Liver (tissue), 9 donors: ENCODE results near the gene KIF26B. TPM values are rescaled to one million over a fixed set of nuclear protein-coding genes. Genes with fewer than 3 reads are reported as not detected.

Source experiments
- DNase-seq: peaks from one replicate; pipeline ENCODE4 v3.0.0-alpha.2; 2017; ENCODE audit warnings: low spot score
- H3K27ac ChIP-seq, 2 donors: one replicate each; pipeline ENCODE4 v1.7.0; 2013; ENCODE audit warnings: inconsistent platforms in 2 of 2, low read length in 2 of 2, control low read depth in 1 of 2, low read depth in 1 of 2, mild to moderate bottlenecking in 1 of 2
- H3K27me3 ChIP-seq, 4 donors: one replicate each; pipeline versions ENCODE4 v1.6.1 to v1.7.0; 2013; ENCODE audit warnings: low read length in 3 of 4, inconsistent platforms in 1 of 4, mild to moderate bottlenecking in 1 of 4, moderate library complexity in 1 of 4; ENCODE audit not compliant: control insufficient read depth in 4 of 4, insufficient read depth in 4 of 4
- H3K36me3 ChIP-seq, 4 donors: one replicate each; pipeline versions ENCODE4 v1.6.1 to v1.7.0; 2013; ENCODE audit warnings: low read length in 3 of 4, mild to moderate bottlenecking in 3 of 4, low read depth in 1 of 4, moderate library complexity in 1 of 4; ENCODE audit not compliant: control insufficient read depth in 4 of 4, insufficient read depth in 3 of 4
- H3K4me1 ChIP-seq, 4 donors: one replicate each; pipeline versions ENCODE4 v1.6.1 to v1.7.0; 2013; ENCODE audit warnings: low read length in 3 of 4, mild to moderate bottlenecking in 3 of 4, moderate library complexity in 1 of 4; ENCODE audit not compliant: control insufficient read depth in 4 of 4, insufficient read depth in 4 of 4
- H3K4me3 ChIP-seq, 3 donors: one replicate each; pipeline versions ENCODE4 v1.6.1 to v1.7.0; 2013; ENCODE audit warnings: low read length in 3 of 3, control low read depth in 1 of 3, low read depth in 1 of 3, mild to moderate bottlenecking in 1 of 3
- H3K9ac ChIP-seq, 2 donors: one replicate each; pipeline ENCODE4 v1.7.0; 2013; ENCODE audit warnings: low read length in 2 of 2, mild to moderate bottlenecking in 2 of 2, moderate library complexity in 2 of 2, control low read depth in 1 of 2, low read depth in 1 of 2
- H3K9me3 ChIP-seq, 4 donors: one replicate each; pipeline versions ENCODE4 v1.6.1 to v1.7.0; 2013; ENCODE audit warnings: low read length in 3 of 4; ENCODE audit not compliant: control insufficient read depth in 4 of 4
- ATF3 ChIP-seq: IDR thresholded peaks from 2 replicates; pipeline ENCODE4 v1.6.1; 2016; ENCODE audit warnings: antibody characterized with exemption
- EGR1 ChIP-seq, 2 donors: IDR thresholded peaks; 2 replicates each; pipeline ENCODE4 v1.6.1; 2016 to 2018; ENCODE audit warnings: antibody characterized with exemption in 2 of 2, low read depth in 2 of 2
- FOXA1 ChIP-seq: IDR thresholded peaks from 2 replicates; pipeline ENCODE4 v1.6.1; 2016; ENCODE audit warnings: antibody characterized with exemption
- FOXA2 ChIP-seq: IDR thresholded peaks from 2 replicates; pipeline ENCODE4 v1.6.1; 2016; ENCODE audit warnings: antibody characterized with exemption
- GABPA ChIP-seq, 2 donors: IDR thresholded peaks in 1 of 2; conservative IDR thresholded peaks in 1 of 2; 2 replicates each; pipeline ENCODE4 v1.6.1; 2016; ENCODE audit warnings: antibody characterized with exemption in 2 of 2, mild to moderate bottlenecking in 1 of 2, moderate library complexity in 1 of 2
- HNF4A ChIP-seq, 2 donors: conservative IDR thresholded peaks; 2 replicates each; pipeline ENCODE4 v1.6.1; 2016; ENCODE audit warnings: antibody characterized with exemption in 2 of 2, mild to moderate bottlenecking in 2 of 2
- HNF4G ChIP-seq: IDR thresholded peaks from 2 replicates; pipeline ENCODE4 v1.6.1; 2016; ENCODE audit warnings: antibody characterized with exemption
- JUND ChIP-seq, 2 donors: IDR thresholded peaks; 2 replicates each; pipeline ENCODE4 v1.6.1; 2016; ENCODE audit warnings: antibody characterized with exemption in 2 of 2
- NR2F2 ChIP-seq: IDR thresholded peaks from 2 replicates; pipeline ENCODE4 v1.6.1; 2016; ENCODE audit warnings: antibody characterized with exemption
- RAD21 ChIP-seq, 2 donors: IDR thresholded peaks; 2 replicates each; pipeline ENCODE4 v1.6.1; 2016; ENCODE audit warnings: antibody characterized with exemption in 2 of 2, mild to moderate bottlenecking in 2 of 2
- RXRA ChIP-seq, 2 donors: IDR thresholded peaks; 2 replicates each; pipeline ENCODE4 v1.6.1; 2017 to 2018; ENCODE audit warnings: antibody characterized with exemption in 2 of 2, mild to moderate bottlenecking in 1 of 2
- SP1 ChIP-seq: IDR thresholded peaks from 2 replicates; pipeline ENCODE4 v1.6.1; 2018; ENCODE audit warnings: antibody characterized with exemption, mild to moderate bottlenecking
- TAF1 ChIP-seq: conservative IDR thresholded peaks from 2 replicates; pipeline ENCODE4 v1.6.1; 2016; ENCODE audit warnings: antibody characterized with exemption, mild to moderate bottlenecking
- YY1 ChIP-seq: IDR thresholded peaks from 2 replicates; pipeline ENCODE4 v1.6.1; 2016; ENCODE audit warnings: antibody characterized with exemption, mild to moderate bottlenecking
- WGBS: extraction: QIAGEN DNeasy Blood & Tissue Kit; methylation state at CpG from one replicate; pipeline ENCODE4 v1.1.7; 2013; 5-methylcytosine and 5-hydroxymethylcytosine counted together
- polyA plus RNA-seq, 2 donors: library from polyadenylated mRNA; stranded (reverse) in 1 of 2; unstranded in 1 of 2; fragments of 200-250 nt in 1 of 2; fragments of >200 nt in 1 of 2; fragmentation: Nextera tagmentation in 1 of 2; extraction: Ambion mirVana in 1 of 2; gene quantifications; one replicate each; pipeline versions ENCODE4 v1.2.1 to v1.2.3, GENCODE V29; 2013 to 2015
- total RNA-seq, 2 donors: library from RNA; depleted of rRNA; stranded (reverse); fragments of >200 nt; gene quantifications; one replicate each; pipeline ENCODE4 v1.2.3, GENCODE V29; 2014
- TF ChIP-seq, protein P1 (sequence below): IDR thresholded peaks from 2 replicates; pipeline ENCODE4 v1.6.1; 2016; ENCODE audit warnings: antibody characterized with exemption
- TF ChIP-seq, protein P2 (sequence below): IDR thresholded peaks from 2 replicates; pipeline ENCODE4 v1.6.1; 2016; ENCODE audit warnings: antibody characterized with exemption, mild to moderate bottlenecking
- TF ChIP-seq, protein P3 (sequence below): fragments of 150-350 bp; IDR thresholded peaks from 2 replicates; pipeline ENCODE4 v1.5.1; 2017; ENCODE audit warnings: improper control_type of control experiment, low read depth, low read length; ENCODE audit not compliant: missing input control
- TF ChIP-seq, protein P4 (sequence below): IDR thresholded peaks from 2 replicates; pipeline ENCODE4 v1.6.1; 2016; ENCODE audit warnings: antibody characterized with exemption
- donor health status: healthy.
- donor health status: healthy.
- donor health status: healthy.
- donor health status: healthy.
- donor health status: healthy.

The KIF26B gene
- total and polyA plus RNA-seq, 4 donors = 0.10 to 1.7 (median 0.34) TPM

DNA sequence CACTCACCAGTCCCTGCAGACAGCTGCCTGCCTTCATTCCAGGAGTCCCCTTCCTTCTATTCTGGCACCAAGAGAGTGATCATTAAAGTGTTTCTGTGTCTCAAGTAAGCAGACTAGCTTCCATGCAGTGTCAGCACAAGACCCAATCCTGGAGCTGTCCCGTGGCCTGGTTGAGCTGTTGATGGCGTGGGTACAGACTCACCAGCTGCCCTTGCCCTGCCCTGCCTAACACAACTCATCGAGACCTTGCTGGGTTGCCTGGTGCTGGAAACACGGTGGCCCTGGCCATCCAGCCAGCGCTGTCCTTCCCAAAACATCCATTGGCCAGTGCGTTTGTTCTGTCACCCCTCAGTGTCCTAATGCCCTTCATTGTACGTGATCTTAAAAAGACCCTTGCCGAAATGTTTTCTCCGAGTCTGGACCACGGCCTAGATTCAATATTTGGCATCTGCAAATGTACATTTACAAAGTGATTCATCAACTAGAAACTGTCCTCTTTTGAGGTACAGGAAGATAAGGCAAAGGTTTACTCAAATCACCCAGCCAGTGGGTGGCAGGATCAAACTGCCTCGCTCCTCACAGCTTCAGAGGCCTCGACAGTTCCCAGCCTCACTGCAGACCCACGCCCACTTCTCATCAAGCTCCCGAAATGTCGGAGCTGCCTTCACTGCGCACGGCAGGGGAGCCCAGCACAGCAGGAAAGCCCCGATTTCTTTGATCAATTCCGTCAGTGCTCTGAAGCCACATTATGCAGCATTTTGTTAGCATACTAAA is 494.2 kb downstream of the KIF26B start:
- TF ChIP-seq, protein P1, sequence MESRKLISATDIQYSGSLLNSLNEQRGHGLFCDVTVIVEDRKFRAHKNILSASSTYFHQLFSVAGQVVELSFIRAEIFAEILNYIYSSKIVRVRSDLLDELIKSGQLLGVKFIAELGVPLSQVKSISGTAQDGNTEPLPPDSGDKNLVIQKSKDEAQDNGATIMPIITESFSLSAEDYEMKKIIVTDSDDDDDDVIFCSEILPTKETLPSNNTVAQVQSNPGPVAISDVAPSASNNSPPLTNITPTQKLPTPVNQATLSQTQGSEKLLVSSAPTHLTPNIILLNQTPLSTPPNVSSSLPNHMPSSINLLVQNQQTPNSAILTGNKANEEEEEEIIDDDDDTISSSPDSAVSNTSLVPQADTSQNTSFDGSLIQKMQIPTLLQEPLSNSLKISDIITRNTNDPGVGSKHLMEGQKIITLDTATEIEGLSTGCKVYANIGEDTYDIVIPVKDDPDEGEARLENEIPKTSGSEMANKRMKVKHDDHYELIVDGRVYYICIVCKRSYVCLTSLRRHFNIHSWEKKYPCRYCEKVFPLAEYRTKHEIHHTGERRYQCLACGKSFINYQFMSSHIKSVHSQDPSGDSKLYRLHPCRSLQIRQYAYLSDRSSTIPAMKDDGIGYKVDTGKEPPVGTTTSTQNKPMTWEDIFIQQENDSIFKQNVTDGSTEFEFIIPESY = no peak
- TF ChIP-seq RXRA (IDR thresholded peaks at IDR 0.05) (no peak), YY1 (no peak), FOXA2 (no peak), FOXA1 (no peak), EGR1 (IDR thresholded peaks at IDR 0.05; ENCODE audit: low read depth in 2 of 2) (no peak), JUND (IDR thresholded peaks at IDR 0.05) (no peak), TAF1 (no peak), HNF4A (conservative IDR thresholded peaks at IDR 0.05) (no peak), ATF3 (no peak), SP1 (no peak), NR2F2 (no peak), GABPA (IDR thresholded peaks at IDR 0.05 in 1 of 2, conservative IDR thresholded peaks at IDR 0.05 in 1 of 2) (no peak), HNF4G (no peak), RAD21 (IDR thresholded peaks at IDR 0.05) (no peak)
- TF ChIP-seq, protein P2, sequence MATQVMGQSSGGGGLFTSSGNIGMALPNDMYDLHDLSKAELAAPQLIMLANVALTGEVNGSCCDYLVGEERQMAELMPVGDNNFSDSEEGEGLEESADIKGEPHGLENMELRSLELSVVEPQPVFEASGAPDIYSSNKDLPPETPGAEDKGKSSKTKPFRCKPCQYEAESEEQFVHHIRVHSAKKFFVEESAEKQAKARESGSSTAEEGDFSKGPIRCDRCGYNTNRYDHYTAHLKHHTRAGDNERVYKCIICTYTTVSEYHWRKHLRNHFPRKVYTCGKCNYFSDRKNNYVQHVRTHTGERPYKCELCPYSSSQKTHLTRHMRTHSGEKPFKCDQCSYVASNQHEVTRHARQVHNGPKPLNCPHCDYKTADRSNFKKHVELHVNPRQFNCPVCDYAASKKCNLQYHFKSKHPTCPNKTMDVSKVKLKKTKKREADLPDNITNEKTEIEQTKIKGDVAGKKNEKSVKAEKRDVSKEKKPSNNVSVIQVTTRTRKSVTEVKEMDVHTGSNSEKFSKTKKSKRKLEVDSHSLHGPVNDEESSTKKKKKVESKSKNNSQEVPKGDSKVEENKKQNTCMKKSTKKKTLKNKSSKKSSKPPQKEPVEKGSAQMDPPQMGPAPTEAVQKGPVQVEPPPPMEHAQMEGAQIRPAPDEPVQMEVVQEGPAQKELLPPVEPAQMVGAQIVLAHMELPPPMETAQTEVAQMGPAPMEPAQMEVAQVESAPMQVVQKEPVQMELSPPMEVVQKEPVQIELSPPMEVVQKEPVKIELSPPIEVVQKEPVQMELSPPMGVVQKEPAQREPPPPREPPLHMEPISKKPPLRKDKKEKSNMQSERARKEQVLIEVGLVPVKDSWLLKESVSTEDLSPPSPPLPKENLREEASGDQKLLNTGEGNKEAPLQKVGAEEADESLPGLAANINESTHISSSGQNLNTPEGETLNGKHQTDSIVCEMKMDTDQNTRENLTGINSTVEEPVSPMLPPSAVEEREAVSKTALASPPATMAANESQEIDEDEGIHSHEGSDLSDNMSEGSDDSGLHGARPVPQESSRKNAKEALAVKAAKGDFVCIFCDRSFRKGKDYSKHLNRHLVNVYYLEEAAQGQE = no peak
- TF ChIP-seq, protein P3, sequence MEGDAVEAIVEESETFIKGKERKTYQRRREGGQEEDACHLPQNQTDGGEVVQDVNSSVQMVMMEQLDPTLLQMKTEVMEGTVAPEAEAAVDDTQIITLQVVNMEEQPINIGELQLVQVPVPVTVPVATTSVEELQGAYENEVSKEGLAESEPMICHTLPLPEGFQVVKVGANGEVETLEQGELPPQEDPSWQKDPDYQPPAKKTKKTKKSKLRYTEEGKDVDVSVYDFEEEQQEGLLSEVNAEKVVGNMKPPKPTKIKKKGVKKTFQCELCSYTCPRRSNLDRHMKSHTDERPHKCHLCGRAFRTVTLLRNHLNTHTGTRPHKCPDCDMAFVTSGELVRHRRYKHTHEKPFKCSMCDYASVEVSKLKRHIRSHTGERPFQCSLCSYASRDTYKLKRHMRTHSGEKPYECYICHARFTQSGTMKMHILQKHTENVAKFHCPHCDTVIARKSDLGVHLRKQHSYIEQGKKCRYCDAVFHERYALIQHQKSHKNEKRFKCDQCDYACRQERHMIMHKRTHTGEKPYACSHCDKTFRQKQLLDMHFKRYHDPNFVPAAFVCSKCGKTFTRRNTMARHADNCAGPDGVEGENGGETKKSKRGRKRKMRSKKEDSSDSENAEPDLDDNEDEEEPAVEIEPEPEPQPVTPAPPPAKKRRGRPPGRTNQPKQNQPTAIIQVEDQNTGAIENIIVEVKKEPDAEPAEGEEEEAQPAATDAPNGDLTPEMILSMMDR = no peak
- TF ChIP-seq, protein P4, sequence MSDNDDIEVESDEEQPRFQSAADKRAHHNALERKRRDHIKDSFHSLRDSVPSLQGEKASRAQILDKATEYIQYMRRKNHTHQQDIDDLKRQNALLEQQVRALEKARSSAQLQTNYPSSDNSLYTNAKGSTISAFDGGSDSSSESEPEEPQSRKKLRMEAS = no peak
- Histone ChIP-seq H3K27ac (no peak overlapping the region), H3K4me1 (no peaks in the 10 kb centered on the region), H3K4me3 (no peak overlapping the region), H3K9me3 (no peaks in the 10 kb centered on the region), H3K27me3 (no peaks in the 10 kb centered on the region), H3K36me3 (no peaks in the 10 kb centered on the region), H3K9ac (no peak overlapping the region)
- 55% methylated on average over 19 of the region's 19 CpGs for WGBS
- no peak for DNase-seq
